Tongue (tissue), 2 donors: ENCODE measurements around the gene PLIN4. TPM values are rescaled to one million over a fixed set of nuclear protein-coding genes. Genes with fewer than 3 reads are reported as not detected.
"Not testable (repeated sequence)": the region's sequence is repeated elsewhere in the genome, so short reads cannot be mapped to it uniquely, and the experiment has no call there.

Source experiments
- DNase-seq: peaks from one replicate; pipeline ENCODE4 v3.0.0-alpha.2; 2015
- total RNA-seq: library from RNA; depleted of rRNA; stranded (reverse); fragments of >200 nt; gene quantifications from one replicate; pipeline ENCODE4 v1.2.3, GENCODE V29; 2014

Gene PLIN4
- total RNA-seq, 1 donor from 2014 or later: 38.0 TPM

DNA sequence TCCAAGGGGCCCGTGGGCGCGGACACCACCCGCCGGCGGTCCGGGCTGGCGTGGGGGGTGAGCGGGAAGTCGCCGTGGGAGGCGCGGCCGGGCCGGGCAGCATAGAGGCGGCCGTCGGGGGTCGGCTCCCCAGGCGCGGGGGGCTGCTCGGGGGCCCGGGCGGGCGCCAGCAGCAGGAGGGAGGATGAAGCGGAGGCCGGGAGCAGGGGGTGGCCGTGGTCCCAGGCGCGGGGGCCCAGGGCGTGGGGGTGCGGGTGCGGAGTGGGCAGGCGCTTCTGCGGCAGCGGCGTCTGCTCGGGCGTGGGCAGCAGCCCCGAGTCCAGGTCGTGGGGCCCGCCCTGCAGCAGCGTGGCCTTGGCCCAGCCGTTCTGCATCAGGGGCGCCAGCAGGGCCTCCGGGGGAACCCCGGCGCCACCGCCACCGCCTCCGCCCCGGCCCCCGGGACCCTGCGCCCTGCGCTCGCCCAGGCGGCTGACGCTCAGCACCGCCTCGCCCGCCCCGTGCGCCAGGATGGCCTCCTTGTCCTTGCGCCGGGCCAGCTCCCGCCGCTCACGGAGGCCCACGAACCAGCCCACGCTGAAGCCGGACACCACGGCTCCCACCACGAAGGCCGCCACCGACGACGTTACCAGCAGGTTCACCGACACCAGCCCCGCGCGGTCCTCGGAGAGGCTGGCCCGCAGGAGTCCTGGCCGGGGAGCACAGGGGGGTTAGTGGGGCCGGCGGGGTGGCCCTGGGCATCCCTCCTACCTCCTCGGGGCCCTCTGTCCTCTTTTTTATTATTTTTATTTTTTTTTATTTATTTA lies 25.8 kb upstream of the PLIN4 start:
- DNase-seq: no peak

DNA sequence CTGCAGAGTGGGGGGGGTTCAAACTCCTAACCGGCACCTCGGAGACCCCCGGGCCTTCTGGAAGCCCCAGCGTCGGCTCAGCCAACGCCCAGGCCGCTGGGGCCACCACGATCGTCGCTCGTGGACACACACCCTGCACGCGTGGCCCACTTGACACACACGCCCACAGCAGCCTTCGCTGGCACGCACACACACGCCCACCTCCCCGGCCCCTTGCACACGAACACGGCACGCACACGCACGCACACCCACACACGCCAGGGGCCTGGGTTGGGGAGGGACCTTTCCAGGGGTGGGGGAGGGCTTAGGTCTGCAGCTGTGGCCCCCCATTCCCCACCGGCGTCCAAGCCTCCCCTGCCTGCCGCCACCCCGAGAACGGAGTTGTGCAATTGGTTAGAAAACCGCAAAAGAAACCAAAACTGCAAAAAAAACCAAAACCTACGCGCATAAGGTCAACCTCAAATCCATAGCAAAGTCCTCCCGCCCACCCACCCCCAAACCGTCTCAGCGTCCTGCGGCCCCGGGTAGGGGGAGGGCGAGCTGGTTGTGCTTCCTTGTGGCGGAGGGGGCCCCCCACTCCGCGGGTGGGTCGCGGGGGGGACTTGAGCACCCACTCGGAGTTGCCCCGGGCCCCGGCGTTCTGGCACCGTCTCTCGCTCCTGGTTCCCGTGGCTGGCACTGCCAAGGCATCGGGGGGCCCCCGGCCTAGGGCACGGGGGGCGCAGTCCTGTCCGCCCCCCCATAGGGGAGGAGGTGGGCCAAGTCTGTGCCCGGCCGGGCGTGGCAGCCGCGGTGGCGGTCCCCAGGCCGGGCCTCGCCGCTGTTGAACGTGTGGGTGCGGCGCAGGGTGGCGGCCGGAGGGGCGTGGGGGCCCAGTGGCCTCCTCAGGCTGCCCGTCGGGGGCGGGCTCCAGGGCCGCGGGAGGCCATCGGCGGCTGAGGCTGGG lies 24.9 kb upstream of the PLIN4 start:
- DNase-seq: no peak

DNA sequence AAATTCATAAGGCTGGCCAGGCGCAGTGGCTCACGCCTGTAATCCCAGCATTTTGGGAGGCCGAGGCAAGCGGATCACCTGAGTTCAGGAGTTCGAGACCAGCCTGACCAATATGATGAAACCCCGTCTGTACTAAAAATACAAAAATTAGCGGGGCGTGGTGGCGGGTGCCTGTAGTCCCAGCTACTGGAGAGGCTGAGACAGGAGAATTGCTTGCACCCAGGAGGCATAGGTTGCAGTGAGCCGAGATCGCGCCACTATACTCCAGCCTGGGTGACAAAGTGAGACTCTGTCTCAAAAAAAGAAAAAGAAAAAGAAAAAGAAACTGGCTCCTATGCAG lies 23.5 kb upstream of the PLIN4 start:
- not testable (repeated sequence) for DNase-seq

DNA sequence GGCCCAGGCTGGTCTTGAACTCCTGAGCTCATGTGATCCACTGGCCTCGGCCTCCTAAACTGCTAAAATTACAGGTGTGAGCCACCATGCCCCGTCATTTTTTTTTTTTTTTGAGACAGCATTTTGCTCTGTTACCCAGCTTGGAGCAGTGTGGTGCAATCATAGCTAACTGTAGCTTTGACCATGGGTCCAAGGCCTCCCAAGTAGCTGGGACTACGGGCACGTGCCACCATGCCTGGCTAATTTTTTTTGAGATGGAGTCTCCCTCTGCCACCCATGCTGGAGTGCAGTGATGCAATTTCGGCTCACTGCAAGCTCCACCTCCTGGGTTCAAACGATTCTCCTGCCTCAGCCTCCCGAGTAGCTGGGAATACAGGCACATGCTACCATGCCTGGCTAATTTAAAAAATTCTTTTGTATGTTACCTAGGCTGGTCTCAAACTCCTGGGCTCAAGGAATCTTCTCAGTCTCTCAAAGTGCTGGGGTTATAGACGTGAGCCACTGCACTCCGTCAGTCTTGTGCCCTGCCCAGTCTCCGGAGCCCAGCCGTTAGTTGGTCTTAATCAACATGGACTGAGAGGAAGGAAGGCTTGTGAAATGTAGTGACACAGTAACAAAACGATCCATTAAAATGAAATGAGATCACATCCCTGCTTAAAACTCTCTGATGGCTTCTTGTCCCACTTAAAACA lies 23.0 kb upstream of the PLIN4 start:
- DNase-seq: no peak

DNA sequence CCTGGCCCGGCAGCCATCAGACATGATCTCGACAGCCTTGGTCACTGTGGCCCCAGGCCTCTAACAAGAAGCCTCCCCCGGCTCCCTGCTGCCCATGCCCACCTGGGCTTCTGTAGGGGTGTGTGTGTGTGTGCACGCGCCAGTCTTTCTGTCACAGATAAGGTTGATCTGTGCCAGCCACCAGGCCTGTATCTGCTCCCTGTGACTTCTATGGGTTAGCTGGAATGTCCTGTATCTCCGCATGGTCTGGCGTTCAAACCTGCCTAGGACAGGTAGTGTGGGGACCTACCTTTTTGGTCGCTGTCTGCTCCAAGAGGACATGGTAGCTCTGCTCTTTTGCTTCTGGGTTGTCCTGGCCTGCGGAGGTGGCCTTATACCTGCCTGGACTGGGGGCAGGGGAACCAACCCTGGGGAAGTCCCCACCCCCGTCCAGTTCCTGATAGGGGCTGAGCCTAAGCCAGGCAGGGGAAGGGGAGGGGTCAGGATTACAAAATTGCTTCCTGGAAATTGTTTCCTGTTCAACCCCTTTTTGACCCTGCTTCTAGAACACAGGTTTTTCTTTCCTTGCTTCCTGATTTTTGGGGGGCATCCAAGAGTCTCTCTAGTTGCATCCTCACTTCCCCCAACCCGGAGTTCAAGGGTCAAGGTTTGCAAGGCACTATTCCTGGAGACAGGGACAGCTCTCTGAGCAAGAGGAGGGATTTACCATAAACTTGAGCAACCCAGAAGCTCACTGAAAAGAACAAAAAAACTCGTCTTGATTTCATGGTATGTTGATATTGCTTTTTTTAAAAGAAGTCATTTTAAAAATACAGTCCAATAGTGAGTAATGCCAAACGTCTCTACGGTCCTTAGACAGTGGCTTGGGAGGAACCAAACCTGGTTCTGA lies 21.7 kb upstream of the PLIN4 start, which contains the start of gene LRG1:
Gene LRG1 (minus strand): TSS at position 344 of the 889 bp plus-strand sequence. CDS start 23 bp downstream, at position 321.
- no peak for DNase-seq

DNA sequence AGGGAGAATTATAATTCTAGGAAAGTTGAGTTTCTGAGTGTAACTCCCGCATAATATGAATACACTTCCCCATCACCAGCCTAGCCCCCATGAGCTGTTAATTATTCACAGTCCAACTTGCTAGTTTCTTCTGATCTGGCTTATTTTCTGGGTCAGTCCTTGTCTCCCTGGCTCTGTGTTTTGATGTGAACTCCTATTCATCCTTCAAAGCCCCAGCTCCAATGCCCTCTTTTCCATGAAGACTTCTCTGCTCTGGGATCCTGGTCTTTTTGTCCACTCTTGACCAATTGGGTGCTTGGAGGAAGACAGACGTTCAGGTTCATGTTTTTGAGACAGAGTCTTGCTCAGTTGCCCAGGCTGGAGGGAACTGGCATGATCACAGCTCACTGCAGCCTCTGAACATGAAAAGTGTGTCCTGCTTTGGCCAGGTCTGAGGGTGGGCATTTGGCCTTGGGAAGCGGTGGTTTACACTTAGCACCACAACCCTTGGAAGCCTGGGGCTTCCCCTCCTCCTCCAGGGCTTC lies 20.9 kb upstream of the PLIN4 start:
- DNase-seq: no peak

DNA sequence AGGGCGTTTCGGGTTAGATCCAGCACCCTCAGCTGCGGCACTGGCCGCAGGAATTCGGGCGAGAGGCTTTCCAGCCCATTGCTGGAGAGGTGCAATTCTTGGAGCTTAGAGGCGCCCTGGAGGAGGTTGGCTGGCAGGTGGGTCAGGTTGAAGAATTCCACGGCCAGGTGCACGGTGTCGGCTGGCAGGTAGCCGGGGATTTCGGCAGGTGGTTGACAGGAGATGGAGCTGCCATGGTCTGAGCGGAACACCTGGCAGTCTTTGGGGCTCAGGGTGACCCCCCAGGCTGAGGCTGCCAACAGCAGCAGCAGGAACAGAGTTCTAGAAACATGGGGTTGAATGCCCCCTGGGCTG lies 20.3 kb upstream of the PLIN4 start:
- no peak for DNase-seq

DNA sequence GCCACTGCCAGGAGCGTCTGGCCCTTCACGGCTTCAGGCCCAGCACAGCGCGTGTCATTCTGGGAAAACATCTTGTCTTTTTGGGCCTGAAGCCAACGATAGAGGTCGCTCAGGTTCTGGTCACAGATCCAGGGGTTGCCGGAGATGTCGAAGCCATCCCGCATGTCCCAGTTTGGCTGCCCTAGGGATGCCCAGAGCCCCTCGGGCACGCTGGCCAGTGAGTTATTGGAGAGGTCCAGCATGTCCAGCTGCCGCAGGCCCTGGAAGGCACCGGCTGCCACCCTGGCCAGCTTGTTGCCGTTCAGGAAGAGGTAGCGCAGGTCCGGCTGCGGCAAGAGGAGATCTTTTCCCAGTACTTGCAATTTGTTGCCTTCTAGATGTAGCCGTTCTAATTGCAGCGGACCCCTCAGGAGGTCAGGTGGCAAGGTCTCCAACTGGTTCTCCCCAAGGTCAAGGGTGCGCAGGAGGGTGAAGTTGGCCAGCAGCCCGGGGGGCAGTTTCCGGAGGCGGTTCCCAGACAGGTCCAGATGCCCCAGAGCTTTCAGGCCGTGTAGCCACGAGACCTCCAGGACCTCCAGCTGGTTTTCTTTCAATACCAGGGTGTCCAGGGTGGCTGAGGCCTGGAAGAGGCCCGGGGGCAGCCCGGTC lies 19.8 kb upstream of the PLIN4 start:
- DNase-seq: no peak

DNA sequence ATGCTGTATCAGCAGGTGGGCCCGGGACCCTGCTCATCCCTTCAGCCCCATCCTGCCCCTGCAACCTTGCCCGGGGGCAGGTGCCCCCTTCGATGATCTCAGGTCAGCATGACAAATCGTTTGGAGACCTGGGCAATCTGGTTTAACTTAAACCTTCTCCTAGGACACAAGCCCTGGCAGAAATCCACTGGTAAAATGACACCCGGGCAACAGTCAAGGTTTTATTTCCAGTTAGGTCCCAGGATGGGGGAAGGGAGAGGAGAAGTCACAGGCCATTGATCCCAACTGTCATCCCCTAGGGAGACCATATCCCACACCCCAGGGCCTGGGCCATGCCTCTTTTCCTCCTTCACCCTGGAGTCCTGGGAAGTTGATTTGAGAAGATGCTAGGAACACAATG lies 18.5 kb upstream of the PLIN4 start:
- no peak for DNase-seq

DNA sequence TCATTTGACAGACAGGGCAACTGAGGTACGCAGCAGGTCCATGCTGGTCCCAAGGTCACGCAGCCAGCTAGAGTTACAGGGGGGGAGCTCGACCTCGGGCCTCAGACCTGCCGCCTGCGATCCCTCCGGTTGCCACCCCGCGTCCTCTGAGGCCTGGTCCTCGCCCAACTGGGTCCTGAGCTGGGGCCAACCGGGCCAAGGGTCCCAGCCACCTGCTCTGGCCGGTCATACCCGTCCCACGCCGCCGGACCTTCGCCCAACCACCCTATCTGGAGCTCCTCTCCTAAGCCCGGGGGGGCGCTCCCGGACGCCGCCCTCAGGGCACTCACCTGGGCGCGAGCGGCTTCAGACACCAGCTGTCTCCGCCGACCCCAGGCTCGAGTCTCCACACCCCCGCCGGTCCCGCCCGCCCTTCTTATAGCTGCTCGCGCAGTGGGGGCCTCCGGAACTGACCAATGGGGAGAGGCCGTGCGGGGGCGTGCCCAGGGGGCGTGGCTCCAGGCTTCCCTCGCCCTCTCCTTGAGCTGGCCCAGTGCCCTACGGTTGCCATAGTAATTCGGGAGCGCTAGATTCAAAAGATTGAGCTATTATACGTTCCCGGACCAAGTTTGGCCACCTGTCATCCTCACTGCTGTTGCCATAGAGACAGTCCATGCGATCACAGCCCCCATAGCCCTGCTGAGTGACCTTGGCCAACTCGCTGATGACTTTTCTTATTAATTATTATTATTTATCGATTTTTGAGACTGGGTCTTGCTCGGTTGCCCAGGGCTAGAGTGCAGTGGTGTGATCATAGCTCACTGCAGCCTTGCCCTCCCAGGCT lies 16.8 kb upstream of the PLIN4 start, which contains the start of gene PLIN5:
Gene PLIN5 (minus strand): TSS at position 389 of the 823 bp plus-strand sequence. CDS start 1,150 bp downstream, outside the sequence.
- DNase-seq: peak; percentile 92

DNA sequence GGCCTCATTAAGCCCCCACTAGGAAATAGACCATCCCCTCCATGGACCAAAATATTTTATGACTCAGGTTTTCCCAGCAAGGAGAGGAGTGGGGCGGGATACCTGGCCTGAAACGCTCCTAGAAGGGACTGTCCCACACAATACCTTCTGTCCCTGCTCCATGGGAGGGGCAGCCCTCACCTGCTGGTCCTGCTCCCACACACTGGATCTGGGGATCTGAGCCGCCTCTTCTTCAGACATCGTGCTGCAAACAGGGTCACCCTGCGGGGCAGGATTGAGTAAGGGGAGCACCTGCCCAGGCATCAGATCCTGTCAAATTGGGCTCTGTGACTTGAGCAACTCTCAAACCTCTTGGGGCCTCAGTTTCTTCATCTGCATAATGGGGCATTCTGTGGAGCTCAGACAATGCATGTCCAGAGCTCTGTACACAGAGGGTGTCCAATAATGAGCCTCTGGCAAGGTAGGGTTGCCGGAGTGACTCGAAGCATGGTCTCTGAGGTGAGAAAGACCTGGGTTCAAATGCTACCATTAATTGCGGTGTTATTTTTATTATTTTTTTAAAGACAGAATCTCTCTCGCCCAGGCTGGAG lies 15.6 kb upstream of the PLIN4 start:
- DNase-seq: no peak

DNA sequence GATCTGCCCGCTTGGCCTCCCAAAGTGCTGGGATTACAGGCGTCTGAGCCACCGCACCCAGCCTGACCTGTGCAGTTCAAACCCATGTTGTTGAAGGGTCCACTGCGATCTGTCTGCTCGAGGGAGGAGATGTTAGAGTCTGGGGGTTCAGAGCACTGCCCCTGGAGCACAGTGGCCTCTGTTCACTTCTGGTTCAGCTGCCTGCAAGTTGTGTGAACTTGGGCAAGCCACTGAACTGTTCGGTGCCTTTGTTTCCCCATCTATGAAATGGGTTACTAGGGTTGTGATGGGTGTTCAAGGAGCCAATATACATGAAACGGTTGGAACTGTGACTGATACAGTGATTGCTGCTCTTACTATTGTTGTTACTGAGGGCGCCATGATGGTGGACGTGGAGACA lies 15.0 kb upstream of the PLIN4 start:
- no peak for DNase-seq

DNA sequence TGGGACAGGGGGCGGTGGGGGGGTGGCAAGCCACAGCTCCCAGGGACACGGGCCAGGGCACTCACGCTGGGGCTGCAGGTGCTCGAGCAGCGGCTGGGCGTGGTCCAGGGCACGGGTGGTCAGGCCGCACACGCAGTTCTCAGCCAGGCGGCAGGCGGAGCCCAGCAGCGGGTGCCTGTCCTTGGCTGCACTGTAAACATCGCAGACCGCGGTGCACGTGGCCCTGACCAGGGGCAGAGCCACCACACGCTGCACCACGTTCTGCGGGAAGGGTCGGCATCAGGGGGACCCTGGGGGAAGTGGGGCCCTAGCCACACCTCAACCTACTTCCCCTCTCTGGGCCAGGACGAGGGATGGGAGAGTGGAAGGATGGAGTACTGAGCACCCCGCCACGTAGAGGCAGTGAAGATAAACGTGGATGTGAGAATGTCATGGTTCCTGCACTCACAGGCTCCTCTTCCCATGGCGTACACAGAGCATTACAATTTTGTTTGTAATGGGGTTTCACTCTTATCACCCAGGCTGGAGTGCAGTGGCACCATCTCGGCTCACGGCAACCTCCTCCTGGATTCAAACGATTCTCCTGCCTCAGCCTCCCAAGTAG lies 13.4 kb upstream of the PLIN4 start:
- no peak for DNase-seq

DNA sequence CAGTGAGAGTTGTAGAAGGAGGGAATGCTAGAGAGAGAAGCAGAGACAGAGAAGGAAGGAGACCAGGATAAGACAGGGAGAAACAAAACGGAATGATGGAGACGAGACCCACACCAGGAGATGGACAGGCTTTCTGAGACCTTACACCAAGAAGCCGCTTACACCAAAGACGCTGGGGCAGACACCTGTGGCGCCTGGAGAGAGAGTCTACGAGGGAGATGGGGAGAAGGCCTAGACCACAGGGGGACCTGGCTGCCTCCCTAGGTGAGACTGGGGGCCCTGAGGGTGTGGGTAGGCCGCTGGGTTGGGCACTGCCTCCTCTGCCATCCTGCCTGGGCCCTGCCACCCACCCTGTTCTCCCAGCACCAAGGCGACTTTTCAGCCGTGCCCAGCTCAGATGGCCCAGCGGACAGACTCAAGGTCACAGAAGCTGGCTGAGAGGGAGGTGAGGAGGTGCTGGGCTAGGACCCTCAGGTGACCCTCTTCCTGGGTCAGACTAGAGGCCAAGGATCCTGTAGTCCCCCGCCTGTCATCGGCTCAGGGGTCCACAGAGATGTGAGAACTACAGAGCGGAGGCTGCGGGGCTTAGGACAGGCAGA lies 11.7 kb upstream of the PLIN4 start:
- no peak for DNase-seq

DNA sequence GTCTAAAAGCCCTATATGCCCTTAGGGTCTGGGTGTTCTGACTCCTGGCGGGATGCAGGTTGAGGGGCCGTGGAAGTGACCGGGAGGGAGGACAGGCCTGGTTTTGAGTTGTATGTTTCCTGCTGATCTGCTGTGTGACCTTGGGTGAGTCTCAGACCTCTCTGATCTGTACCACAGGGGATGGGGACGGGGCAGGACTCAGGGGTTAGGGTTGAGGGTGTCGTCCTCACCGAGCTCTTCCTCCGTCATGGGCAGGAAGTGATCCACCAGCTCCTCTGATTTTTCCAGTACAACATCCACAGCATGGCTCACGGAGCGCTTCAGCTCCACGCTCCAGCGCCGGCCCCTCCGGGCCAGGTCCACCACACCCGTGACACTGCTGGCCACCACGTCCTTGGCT lies 10.6 kb upstream of the PLIN4 start:
- DNase-seq: no peak

DNA sequence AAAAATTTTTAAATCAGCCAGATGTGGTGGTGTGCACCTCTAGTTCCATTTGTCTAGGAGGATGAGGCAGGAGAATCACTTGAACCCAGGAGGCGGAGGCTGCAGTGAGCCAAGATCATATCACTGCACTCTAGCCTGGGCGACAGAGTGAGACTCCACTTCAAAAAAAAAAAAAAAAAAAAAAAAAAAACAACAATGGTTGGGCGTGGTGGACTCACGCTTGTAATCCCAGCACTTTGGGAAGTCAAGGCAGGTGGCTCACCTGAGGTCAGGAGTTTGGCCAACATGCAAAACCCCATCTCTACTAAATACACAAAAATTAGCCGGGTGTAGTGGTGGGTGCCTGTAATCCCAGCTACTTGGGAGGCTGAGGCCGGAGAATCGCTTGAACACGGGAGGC lies 9.1 kb upstream of the PLIN4 start:
- not testable (repeated sequence) for DNase-seq

DNA sequence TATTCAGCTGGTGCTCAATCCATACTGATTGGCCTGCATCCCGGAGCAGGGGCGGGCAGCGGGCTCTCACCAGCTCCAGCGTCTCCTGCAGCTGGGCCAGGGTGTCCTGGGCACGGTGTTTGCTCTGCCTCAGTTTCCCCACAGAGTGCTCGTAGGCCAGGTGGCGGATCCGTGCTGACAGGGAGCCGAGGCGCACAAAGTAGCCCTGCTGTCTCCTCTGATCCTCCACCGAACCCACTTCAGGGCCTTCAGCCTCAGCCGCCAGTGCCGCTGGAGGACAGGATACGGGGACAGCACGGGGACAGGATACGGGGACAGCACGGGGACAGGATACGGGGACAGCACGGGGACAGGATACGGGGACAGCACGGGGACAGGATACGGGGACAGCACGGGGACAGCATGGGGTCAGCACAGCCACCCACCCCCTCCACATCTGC lies 7.3 kb upstream of the PLIN4 start:
- DNase-seq: no peak

DNA sequence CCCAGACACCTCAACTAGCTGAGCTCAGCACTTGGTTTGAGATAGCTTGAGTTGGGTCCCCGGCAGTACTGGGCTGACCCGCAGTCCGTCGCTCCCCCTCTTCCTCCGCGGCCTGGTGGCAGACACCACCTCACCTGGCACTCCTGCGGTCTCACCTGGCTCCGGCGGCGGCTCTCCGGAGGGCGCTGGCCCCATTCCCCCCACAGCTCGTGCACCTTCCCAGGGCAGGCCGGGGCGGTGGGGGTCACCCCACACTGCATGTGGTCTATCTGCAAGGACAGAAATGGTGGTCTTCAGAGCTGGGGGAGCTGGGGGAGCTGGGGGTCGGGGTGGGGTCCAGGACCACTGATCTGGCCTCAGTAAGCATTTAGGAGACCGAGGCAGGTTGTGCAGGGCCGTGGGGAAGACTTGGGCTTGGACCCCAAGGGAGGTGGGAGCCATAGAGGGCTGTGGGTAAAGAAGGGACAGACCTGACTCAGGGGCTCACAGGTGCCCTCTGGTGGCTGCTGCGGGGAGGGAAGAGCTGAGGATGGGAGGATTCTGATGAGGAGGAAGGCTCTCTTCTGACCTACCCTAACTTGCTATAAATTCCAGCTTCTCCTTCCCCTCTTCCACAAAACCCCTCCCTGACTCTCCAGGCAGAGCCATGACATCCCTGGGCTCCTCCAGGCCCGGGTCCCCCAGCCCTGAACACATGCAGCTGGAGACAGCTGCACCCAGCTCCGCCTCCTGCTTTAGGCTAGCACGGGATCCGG lies 6.7 kb upstream of the PLIN4 start:
- DNase-seq: peak; percentile 70
